Cerebellar cortex (tissue), 1 donor: Measurements from ENCODE around the gene CUL9.

ENCODE experiments used
- DNase-seq: peaks from one replicate; pipeline ENCODE4 v3.0.0-alpha.2; 2015; ENCODE audit warnings: low spot score

Gene CUL9

DNA sequence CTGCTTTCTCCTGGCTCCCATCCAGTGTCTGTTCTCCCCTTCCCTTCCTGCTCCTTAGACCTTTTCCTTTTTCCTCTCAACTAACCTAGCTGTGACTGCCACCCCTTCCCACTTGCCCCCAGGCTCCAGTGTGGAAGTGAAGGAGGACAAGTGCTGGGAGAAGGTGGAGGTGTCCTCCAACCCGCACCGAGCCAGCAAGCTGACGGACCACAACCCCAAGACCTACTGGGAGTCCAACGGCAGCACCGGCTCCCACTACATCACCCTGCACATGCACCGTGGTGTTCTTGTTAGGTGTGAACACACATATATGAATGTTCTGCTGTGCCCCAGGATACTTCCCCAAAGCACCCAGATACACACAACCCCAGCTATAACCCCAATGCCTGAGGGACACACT, 18.5 kb downstream of the CUL9 start:
- DNase-seq, result no peak

GRCh38 chr6:43202451-43202850, 20.5 kb downstream of the CUL9 start:
- DNase-seq, result no peak

DNA sequence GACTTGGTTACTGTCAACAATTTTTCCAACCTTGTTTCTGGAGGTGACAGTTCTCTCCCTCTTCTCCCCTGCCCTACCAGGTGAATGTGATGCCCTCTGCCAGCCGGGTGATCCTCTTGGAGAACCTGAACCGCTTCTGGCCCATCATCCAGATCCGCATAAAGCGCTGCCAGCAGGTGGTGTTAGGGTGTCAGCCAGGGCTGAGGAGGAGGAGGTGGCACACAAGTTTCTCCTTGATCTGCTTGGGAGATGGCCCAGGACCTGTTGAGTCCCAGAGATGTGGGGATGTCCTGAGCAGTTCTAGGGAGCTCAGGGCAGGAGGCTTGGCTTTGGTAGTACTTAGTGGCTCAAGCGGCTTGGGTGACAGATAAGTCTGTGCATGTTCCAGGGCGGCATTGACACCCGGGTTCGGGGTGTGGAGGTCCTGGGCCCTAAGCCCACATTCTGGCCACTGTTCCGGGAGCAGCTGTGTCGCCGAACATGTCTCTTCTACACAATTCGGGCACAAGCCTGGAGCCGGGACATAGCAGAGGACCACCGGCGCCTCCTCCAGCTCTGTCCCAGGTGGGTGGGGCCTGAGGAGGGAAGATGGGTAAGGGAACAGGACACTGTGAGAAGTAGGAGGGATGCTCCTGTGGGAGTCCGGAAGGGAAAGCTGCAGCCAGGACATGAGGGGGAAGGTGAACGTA, 21.2 kb downstream of the CUL9 start:
- DNase-seq, result no peak

GRCh38 chr6:43203718-43204095, 21.7 kb downstream of the CUL9 start:
- DNase-seq, result no peak

DNA sequence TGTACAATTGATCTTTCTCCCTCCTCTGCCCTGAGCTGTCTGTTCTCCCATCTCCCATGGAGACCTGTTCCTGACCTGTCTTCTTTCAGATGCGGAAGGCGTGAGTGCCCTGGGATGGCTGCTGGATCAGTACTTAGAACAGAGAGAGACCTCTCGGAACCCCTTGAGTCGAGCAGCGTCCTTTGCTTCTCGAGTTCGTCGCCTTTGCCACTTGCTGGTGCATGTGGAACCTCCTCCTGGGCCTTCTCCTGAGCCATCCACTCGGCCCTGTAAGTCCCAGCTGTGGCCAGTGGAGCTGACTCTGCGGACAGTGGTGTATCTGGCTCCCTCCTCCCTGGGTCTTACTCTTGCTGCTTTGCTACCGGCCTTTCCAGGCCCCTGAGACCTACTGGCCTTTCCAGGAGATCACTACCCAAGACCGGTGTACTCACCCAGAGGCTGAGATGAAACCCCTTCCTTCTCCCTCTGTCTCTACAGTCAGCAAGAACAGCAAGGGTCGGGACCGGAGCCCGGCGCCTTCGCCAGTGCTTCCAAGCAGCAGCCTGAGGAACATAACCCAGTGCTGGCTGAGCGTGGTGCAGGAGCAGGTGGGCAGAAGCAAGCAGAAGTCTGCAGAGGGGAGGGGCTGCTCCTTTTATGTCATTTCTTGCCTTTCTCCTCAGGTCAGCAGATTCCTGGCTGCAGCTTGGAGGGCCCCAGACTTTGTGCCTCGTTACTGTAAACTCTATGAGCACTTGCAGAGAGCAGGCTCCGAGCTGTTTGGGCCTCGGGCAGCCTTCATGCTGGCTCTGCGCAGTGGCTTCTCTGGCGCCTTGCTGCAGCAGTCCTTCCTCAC, 22.5 kb downstream of the CUL9 start:
- DNase-seq, result no peak

DNA sequence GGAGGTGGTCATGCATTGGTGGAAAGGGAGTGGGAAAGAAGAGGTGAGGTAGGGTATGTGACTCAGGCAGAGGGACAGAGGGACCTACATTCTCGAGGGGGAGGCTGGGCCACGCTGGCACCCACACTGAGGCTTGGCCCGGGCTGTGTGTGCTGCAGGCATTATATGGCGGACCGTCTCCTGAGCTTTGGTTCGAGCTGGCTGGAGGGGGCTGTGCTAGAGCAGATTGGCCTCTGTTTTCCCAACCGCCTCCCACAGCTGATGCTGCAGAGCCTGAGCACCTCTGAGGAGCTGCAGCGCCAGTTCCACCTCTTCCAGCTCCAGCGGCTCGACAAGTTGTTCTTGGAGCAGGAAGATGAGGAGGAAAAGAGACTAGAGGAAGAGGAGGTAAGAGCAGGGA, 23.9 kb downstream of the CUL9 start:
- DNase-seq, result no peak

- no peak for DNase-seq
Observed at GRCh38 chr6:43207286-43207685, 25.3 kb downstream of the CUL9 start.

DNA sequence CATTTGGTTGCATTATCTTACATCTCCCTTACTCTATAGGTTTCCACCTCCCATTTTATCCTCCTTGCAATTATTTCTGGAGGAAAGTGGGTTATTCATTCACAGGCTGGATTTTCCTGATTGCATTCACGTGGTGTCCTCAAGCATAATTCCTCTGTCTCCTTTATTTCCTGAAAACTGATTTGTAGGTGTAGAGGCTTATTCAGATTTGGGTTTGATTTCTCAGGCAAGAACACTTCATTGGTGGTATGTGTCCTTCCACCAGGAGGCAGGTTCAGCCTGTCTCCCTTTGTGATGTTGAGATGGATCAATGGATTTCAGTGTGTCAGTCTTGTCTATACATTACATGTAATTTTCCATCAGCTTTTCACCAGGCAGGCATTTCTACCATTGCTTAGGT, 30.0 kb downstream of the CUL9 start:
- no peak for DNase-seq

DNA sequence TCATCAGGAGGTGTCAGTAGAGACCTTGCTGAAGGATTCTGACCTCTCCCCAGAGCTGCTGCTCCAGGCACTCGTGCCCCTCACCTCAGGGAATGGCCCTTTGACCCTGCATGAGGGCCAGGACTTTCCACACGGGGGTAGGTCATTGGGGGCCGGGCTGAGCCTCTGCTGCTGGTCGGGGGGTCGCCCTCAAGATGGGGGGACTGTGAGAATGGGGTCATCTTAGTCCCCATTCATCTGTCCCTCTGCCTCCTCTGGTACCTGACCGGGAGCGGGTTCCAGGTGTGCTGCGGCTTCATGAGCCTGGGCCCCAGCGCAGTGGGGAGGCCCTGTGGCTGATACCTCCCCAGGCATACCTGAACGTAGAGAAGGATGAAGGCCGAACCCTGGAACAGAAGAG, 31.4 kb downstream of the CUL9 start:
- DNase-seq, result no peak

GRCh38 chr6:43215066-43215465, 33.1 kb downstream of the CUL9 start:
- DNase-seq, result no peak

GRCh38 chr6:43216200-43216599, 34.2 kb downstream of the CUL9 start:
- no peak for DNase-seq

DNA sequence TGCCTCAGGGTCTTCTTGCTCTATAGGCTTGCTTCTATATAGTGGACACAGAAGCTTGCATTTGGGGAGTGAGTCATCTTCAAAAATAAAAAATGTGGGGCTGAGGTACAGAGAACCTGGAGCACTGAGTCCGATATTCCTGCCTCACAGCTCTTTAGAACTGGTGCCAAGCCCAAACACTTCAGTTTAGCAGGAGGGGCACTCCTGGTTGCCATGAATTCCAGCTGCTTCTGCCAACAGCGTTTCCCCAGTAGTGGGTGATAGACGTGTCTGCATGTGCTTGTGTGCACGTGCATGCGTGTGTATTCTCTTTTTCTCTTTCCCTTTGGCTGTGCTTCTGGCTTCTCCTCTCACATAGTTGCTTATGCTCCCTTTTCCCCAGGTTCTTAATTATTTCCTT, 35.4 kb downstream of the CUL9 start:
- DNase-seq, result no peak

GRCh38 chr6:43219119-43219518, 37.1 kb downstream of the CUL9 start:
- DNase-seq, result no peak

- no peak for DNase-seq
Observed at GRCh38 chr6:43219814-43220213, 37.8 kb downstream of the CUL9 start.

DNA sequence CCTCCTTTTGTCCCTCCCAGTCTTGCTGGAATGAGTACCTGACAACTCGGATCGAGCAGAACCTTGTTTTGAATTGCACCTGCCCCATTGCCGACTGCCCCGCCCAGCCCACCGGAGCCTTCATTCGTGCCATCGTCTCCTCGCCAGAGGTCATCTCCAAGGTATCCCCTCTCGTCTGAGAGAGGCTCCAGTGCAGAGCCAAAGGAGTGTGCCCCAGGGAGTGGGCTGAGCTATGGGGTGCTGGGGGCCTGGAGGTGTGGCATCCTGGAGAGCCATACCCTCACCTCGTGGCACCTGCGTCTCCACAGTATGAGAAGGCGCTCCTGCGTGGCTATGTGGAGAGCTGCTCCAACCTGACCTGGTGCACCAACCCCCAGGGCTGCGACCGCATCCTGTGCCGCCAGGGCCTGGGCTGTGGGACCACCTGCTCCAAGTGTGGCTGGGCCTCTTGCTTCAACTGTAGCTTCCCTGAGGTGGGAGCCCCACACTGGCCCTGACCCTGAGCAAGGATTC, 38.5 kb downstream of the CUL9 start:
- no peak for DNase-seq

- DNase-seq, result no peak
Observed at GRCh38 chr6:43221046-43221972, 39.3 kb downstream of the CUL9 start.

DNA sequence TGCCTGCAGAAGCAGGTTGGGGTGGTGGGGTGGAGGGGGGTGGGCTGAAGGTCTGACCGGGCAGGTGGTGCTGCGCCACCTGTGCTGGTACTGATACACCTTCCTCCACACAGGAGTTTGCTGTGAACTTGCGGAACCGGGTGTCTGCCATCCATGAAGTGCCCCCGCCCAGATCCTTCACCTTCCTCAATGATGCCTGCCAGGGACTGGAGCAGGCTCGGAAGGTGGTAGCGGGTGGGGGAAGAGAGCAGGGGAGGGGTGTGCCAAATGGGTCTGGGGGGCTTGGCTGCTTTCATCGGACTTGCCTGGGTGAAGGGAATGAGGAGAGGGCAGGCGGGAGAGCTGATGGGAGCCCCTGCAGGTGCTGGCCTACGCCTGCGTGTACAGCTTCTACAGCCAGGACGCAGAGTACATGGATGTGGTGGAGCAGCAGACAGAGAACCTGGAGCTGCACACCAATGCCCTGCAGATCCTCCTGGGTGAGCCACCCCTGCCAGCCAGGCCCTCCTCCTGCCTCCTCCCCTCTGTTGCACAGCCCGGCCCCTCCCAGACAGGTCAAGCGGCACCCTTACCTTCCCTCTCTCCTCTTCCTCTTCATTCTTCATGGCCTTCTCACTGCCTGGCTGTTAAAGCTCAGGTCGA, 40.5 kb downstream of the CUL9 start:
- no peak for DNase-seq

GRCh38 chr6:43223175-43223574, 41.2 kb downstream of the CUL9 start:
- no peak for DNase-seq

- DNase-seq, result no peak
Observed at GRCh38 chr6:43226192-43226851, 44.3 kb downstream of the CUL9 start.

DNA sequence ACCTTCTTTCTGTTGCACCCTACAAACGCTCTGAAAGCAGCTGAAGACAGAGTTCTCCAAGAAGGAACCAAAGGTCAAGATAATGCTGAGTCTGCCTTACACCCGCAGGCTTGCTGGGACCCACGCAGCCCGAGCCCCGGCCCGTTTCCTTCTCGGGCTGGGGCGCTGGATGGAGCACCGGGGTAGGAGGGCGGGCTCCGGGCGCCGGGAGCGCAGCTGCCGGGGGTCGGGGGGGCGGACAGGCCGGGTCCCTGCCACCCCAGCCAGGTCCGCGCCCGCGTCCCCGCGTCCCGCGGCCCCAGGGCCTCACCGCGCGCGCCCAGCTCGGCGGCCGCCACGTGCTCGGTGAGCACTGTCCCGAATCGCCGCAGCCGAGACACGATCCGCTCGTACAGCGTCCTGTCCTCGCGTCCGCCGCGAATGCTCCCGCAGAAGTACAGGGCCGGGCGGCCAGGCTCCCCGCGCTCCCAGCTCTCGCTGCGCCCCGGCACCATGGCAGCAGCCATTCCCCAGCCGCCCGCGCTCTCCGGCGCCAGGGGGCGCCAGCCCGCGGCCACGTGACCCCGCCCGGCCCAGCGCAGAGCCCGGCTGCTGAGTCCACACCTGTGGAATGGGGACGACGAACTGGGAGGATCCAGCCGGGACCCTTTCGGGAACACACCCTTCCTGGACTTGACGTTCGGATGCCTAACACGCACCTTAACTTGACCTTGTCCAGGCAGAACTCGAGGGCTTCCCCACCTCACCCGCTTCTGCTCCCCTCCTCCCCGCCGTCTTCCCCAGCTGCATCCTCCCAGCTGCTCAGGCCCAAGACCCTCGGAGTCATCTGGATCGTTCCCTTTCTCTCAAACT, 47.2 kb downstream of the CUL9 start, which contains the start of gene DNPH1:
TSS of gene DNPH1 (minus strand) at position 531 of the 852 bp plus-strand sequence. CDS start at position 506, 25 bp downstream.
- peak; percentile 67 for DNase-seq
